ENCODE measurements around the gene SLC2A4RG. TPM values are rescaled to one million over a fixed set of nuclear protein-coding genes. Genes with fewer than 3 reads are reported as not detected.

SLC2A4RG gene
- total and polyA plus RNA-seq, 7 donors, result 19.7 to 78.2 (median 33.0) TPM

GRCh38 chr20:63732118-63733095 lies 7.2 kb upstream of the SLC2A4RG start:
- no peak for TF ChIP-seq POLR2A (IDR thresholded peaks at IDR 0.05)
- TF ChIP-seq EP300 (IDR thresholded peaks at IDR 0.05), result no peak
- TF ChIP-seq POLR2AphosphoS5 (IDR thresholded peaks at IDR 0.05), result no peak
- no peak for TF ChIP-seq CTCF (IDR thresholded peaks at IDR 0.05)
- 87 to 92% methylated on average over 38 of the region's 38 CpGs for WGBS, 2 donors
- peak; percentile 37 for DNase-seq
- Histone ChIP-seq H3K9me3 (no peaks in the 10 kb centered on the region), H3K27ac (no peak overlapping the region), H3K4me1 (peaks cover 0 to 4% (median 1%) of the 10 kb centered on the region in 4 donors), H3K4me3 (no peak overlapping the region), H3K27me3 (peaks cover 0 to 1% (median 0%) of the 10 kb centered on the region in 3 donors), H3K36me3 (peaks cover 7 to 35% (median 20%) of the 10 kb centered on the region in 4 donors)
- intact Hi-C loops (cut with DNase I), result no loop called here

GRCh38 chr20:63733117-63733516 lies 6.5 kb upstream of the SLC2A4RG start:
- Histone ChIP-seq H3K27me3 (peaks cover 0 to 8% (median 0%) of the 10 kb centered on the region in 3 donors), H3K4me1 (peaks cover 0 to 12% (median 8%) of the 10 kb centered on the region in 4 donors), H3K9me3 (no peaks in the 10 kb centered on the region), H3K27ac (no peak overlapping the region), H3K4me3 (no peak overlapping the region), H3K36me3 (peaks cover 7 to 35% (median 20%) of the 10 kb centered on the region in 4 donors)
- DNase-seq, result peak; percentile 53
- no peak for TF ChIP-seq POLR2AphosphoS5 (IDR thresholded peaks at IDR 0.05)
- no peak for TF ChIP-seq CTCF (IDR thresholded peaks at IDR 0.05)
- no peak for TF ChIP-seq EP300 (IDR thresholded peaks at IDR 0.05)
- no peak for TF ChIP-seq POLR2A (IDR thresholded peaks at IDR 0.05)
- intact Hi-C loops (cut with DNase I), result no loop called here
- WGBS, 2 donors, result 94 to 96% methylated on average over 13 of the region's 13 CpGs

GRCh38 chr20:63733579-63734081 lies 5.9 kb upstream of the SLC2A4RG start:
- no peak overlapping the region for H3K4me3 ChIP-seq
- H3K27me3 ChIP-seq, result peaks cover 0 to 10% (median 0%) of the 10 kb centered on the region in 3 donors
- 91 to 95% methylated on average over 18 of the region's 18 CpGs for WGBS, 2 donors
- peak; percentile 53 for DNase-seq
- H3K36me3 ChIP-seq, result peaks cover 7 to 35% (median 20%) of the 10 kb centered on the region in 4 donors
- peaks cover 0 to 17% (median 14%) of the 10 kb centered on the region in 4 donors for H3K4me1 ChIP-seq
- no peak for TF ChIP-seq CTCF (IDR thresholded peaks at IDR 0.05)
- no peak for TF ChIP-seq EP300 (IDR thresholded peaks at IDR 0.05)
- no peak for TF ChIP-seq POLR2AphosphoS5 (IDR thresholded peaks at IDR 0.05)
- no peak for TF ChIP-seq POLR2A (IDR thresholded peaks at IDR 0.05)
- H3K27ac ChIP-seq, result no peak overlapping the region
- no peaks in the 10 kb centered on the region for H3K9me3 ChIP-seq
- intact Hi-C loops (cut with DNase I), result no loop called here

GRCh38 chr20:63734111-63734945 lies 5.2 kb upstream of the SLC2A4RG start:
- Histone ChIP-seq H3K4me3 (no peak overlapping the region), H3K36me3 (peaks cover 7 to 35% (median 20%) of the 10 kb centered on the region in 4 donors), H3K4me1 (peaks cover 0 to 23% (median 20%) of the 10 kb centered on the region in 4 donors), H3K9me3 (no peaks in the 10 kb centered on the region), H3K27me3 (peaks cover 0 to 10% (median 0%) of the 10 kb centered on the region in 3 donors), H3K27ac (no peak overlapping the region)
- intact Hi-C loops (cut with DNase I), result no loop called here
- WGBS, 2 donors, result 92% methylated on average over 25 of the region's 25 CpGs
- peak; percentile 63 for DNase-seq
- TF ChIP-seq POLR2AphosphoS5 (IDR thresholded peaks at IDR 0.05) (no peak), EP300 (IDR thresholded peaks at IDR 0.05) (no peak), POLR2A (IDR thresholded peaks at IDR 0.05) (no peak), CTCF (IDR thresholded peaks at IDR 0.05) (no peak)
